Measurements from ENCODE around the gene KSR2.

DNA sequence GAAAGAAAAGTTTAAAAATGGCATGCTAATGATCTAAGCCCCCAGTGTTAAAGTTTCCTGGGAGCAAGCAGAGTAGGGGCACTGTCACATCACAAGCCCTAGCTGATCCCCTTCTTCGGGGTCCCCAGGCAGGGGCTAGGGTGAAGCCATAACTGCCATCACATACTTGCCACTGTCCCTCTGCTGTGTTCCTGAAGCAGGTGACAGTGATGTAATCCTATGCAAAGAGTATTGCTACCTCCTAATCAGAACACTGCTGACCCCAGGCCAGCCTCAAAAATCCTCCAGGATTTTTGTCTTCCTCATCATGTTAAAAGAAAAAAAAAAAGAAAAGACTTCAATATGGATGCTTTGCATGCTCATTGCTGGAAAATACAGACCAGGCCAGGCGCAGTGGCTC is 46.5 kb upstream of the KSR2 start:
- no peak for TF ChIP-seq ZFHX2 (tag by site-specific recombination; conservative IDR thresholded peaks at IDR 0.05)
- no peak for TF ChIP-seq CTCF (tag by site-specific recombination; IDR thresholded peaks at IDR 0.05)
- no peak for TF ChIP-seq ZNF239 (tag by site-specific recombination; IDR thresholded peaks at IDR 0.05)
- no peak for TF ChIP-seq ZNF658 (tag by site-specific recombination; IDR thresholded peaks at IDR 0.05)
- no peak for TF ChIP-seq ZNF280D (tag by site-specific recombination; IDR thresholded peaks at IDR 0.05)
- no peak for TF ChIP-seq ZNF626 (tag by site-specific recombination; IDR thresholded peaks at IDR 0.05)
- no peak for TF ChIP-seq ZNF221 (tag by site-specific recombination; IDR thresholded peaks at IDR 0.05; ENCODE audit: borderline replicate concordance)
- no peak for TF ChIP-seq REST (tag by site-specific recombination; IDR thresholded peaks at IDR 0.05)
- no peak for TF ChIP-seq ZNF335 (tag by site-specific recombination; conservative IDR thresholded peaks at IDR 0.05)
- no peak for TF ChIP-seq BCL11B (tag by site-specific recombination; IDR thresholded peaks at IDR 0.05; ENCODE audit: low read depth)
- TF ChIP-seq, protein P1, sequence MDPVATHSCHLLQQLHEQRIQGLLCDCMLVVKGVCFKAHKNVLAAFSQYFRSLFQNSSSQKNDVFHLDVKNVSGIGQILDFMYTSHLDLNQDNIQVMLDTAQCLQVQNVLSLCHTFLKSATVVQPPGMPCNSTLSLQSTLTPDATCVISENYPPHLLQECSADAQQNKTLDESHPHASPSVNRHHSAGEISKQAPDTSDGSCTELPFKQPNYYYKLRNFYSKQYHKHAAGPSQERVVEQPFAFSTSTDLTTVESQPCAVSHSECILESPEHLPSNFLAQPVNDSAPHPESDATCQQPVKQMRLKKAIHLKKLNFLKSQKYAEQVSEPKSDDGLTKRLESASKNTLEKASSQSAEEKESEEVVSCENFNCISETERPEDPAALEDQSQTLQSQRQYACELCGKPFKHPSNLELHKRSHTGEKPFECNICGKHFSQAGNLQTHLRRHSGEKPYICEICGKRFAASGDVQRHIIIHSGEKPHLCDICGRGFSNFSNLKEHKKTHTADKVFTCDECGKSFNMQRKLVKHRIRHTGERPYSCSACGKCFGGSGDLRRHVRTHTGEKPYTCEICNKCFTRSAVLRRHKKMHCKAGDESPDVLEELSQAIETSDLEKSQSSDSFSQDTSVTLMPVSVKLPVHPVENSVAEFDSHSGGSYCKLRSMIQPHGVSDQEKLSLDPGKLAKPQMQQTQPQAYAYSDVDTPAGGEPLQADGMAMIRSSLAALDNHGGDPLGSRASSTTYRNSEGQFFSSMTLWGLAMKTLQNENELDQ (tag by site-specific recombination; IDR thresholded peaks at IDR 0.05; ENCODE audit: low read depth): no peak
- no peak for TF ChIP-seq ZBTB8A (tag by site-specific recombination; IDR thresholded peaks at IDR 0.05)
- no peak for TF ChIP-seq TCF7L2 (IDR thresholded peaks at IDR 0.05; ENCODE audit: borderline replicate concordance, low read depth, low read length)
- TF ChIP-seq ZBTB17 (tag by site-specific recombination; IDR thresholded peaks at IDR 0.05): no peak

Data from HEK293 (cell line).